Activated effector memory CD4-positive, alpha-beta T cell treated with Interleukin-2 at 50 U/mL for 16 hours (primary cell): Measurements from ENCODE around the gene SEMA6C.
"Not testable (repeated sequence)": the region's sequence is repeated elsewhere in the genome, so short reads cannot be mapped to it uniquely, and the experiment has no call there.

ENCODE experiments used
- DNase-seq: peaks from one replicate; pipeline ENCODE4 v3.0.0-alpha.2; 2020

The SEMA6C gene

DNA sequence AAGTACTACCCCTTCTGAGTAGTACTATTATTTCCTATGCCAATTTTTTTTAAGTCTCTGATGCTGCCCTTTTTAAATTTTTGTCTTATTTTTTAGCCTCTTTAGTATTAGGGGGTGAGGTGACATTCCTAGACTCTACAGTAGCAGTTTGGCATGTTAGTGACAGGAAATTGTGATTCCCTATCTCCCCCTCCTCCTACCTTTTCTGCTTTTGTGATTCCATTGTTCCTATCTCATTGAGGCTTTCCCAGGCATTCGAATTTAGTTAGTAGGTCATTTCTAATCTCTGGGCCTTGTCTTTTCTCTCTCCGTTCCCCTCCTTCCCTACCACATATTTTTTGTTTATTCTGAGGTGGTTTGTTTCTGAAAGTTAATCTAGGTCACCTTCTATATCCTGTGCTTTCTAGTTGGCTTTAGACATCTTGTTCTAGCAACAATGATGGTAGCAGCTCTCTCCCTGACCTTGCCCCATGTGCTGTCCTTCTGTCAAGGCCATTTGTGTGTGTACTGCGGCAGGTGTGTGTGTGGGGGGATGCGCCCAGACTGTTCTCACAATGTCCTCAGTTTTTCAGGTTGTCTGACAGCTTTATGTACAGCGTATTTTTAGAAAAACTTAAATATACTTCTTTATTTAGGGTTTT lies 21.5 kb downstream of the SEMA6C start:
- no peak for DNase-seq

DNA sequence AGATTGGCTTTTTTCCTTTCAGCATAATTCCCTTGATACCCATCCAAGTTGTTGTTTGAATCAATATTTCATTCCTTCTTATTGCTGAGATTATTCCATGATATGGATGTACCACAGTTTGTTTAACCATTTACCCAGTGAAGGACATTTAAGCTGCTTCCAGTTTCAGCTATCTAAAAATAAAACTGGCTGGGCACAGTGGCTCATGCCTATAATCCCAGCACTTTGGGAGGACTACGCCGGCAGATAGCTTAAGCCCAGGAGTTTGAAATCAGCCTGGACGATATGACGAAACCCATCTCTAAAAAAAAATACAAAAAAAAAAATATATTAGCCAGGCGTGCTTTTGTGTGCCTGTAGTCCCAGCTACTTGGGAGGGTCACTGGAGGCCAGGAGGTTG lies 32.6 kb downstream of the SEMA6C start:
- DNase-seq: no peak

DNA sequence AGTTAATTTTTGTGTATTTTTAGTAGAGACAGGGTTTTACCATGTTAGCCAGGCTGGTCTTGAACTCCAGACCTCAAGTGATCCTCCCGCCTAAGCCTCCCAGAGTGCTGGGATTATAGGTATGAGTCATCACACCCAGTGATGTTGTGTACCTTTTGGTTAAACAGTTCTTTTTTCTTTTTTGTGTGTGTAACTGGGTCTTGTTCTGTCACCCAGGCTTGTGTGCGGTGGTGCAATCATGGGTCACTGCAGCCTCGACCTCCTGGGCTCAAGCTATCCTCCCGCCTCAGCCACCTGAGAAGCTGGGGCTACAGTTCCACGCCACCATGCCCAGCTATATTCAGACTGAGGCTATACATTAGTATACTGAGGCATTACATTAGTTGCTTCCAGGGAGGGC lies 38.1 kb downstream of the SEMA6C start:
- DNase-seq: no peak

DNA sequence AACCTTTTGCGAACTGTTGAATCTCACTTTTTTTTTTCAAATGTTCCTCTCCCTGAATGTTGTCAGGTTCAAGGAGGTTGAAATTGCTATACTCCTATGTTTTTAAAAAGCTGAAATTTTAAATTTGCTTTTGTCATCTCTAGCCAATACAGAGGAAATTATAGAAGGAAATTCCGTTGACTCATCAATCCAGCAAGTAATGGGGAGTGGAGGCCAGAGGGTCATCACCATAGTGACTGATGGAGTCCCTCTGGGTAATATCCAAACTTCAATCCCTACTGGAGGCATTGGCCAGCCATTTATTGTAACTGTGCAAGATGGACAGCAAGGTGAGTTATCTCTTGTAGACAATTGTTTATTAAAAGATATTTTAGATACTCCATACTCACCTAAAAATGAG lies 39.5 kb downstream of the SEMA6C start:
- no peak for DNase-seq

DNA sequence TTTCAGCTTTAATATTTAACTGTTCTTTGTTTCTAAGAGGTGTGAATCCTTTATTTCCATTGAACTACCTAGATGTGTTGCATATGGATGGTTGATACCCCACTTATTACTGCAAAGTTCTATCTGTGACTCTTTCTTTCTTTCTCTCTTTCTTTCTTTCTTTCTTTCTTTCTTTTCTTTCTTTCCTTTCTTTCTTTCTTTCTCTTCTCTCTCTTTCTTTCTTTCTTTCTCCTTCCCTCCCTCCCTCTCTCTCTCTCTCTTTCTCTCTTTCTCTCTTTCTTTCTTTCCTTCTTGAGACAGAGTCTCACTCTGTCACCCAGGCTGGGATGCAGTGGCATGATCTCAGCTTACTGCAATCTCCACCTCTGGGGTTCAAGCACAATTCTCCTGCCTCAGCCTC lies 41.8 kb downstream of the SEMA6C start:
- no peak for DNase-seq

DNA sequence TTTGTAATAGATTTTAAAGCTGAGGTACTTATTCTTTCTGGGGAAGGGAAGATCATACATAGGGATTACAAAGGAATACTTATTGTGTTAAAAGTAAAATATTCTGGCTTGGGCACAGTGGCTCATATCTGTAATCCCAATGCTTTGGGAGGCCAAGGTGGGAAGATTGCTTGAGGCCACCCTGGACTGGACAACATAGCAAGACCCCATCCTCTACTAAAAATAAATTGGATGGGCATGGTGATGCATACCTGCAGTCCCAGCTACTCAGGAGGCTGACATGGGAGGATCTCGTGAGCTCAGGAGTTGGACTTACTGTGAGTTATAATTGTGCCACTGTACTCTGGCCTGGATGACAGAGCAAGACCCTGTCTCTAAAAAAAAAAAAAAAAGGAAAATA lies 48.3 kb downstream of the SEMA6C start:
- no peak for DNase-seq

DNA sequence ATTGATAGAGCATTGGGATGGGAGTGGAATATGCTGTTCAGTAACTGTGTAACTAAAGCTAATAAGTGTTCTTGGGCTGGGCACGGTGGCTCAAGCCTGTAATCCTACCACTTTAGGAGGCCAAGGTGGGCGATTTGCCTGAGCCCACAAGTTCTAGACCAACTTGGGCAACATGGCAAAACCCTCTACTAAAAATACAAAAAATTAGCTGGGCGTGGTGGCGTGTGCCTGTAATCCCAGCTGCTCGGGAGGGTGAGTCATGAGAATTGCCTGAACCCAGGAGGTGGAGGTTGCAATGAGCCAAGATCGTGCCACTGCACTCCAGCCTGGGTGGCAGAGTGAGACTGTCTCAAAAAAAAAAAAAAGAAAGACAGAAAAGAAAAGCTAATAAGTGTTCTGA lies 49.0 kb downstream of the SEMA6C start:
- DNase-seq: not testable (repeated sequence)

DNA sequence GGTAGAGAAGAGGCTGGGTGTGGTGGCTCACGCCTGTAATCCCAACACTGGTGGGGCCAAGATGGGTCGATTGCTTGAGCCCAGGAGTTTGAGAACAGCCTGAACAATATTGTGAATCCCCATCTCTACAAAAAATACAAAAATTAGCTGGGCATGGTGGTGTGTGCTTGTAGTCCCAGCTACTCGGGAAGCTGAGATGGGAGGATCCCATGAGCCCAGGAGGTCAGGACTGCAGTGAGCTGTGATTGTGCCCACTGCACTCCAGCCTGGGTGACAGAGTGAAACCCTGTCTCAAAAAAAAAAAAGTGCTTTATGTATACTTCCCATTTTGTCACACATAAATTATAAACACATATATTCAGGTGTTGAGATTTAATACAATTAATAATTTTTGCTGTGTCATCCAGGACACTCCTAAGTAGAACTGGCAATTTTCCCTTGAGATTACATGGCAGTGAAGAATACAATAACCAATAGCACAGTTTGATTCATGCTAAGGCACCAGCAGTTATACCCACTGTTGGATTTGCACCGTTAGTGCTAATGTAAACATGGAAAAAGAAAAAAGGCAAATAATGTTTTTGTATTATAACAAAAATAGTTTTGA lies 60.4 kb downstream of the SEMA6C start:
- DNase-seq: no peak
